ENCODE measurements around the gene GBP5.
"Not testable (repeated sequence)": the region's sequence is repeated elsewhere in the genome, so short reads cannot be mapped to it uniquely, and the experiment has no call there.

GBP5 gene

GRCh38 chr1:89260042-89260441, 12.6 kb downstream of the GBP5 start:
- H3K4ac ChIP-seq (ENCODE audit: low read depth, low read length) = peak overlapping the region; percentile 49
- H3K36me3 ChIP-seq (ENCODE audit: control insufficient read depth, insufficient read depth, low read length) = no peaks in the 10 kb centered on the region
- peak; percentile 66 for DNase-seq
- no peak overlapping the region for H4K8ac ChIP-seq (ENCODE audit: low read depth, low read length)
- no peaks in the 10 kb centered on the region for H3K27me3 ChIP-seq (ENCODE audit: insufficient read depth, low read length, poor library complexity)
- H3K79me1 ChIP-seq (ENCODE audit: low read length) = no peaks in the 10 kb centered on the region
- H2BK120ac ChIP-seq (ENCODE audit: low read depth, low read length) = no peak overlapping the region
- H3K4me1 ChIP-seq (ENCODE audit: control insufficient read depth, low read depth, low read length) = peaks cover 16% of the 10 kb centered on the region
- H3K79me2 ChIP-seq (ENCODE audit: control insufficient read depth, insufficient read depth, low read length) = no peaks in the 10 kb centered on the region
- no peak overlapping the region for H3K4me3 ChIP-seq (ENCODE audit: low read length)
- H2BK15ac ChIP-seq (replicated peaks; ENCODE audit: low read depth) = no peak overlapping the region
- H2AK5ac ChIP-seq (ENCODE audit: low read length) = no peak overlapping the region
- no peak overlapping the region for H2BK5ac ChIP-seq (ENCODE audit: low read length)
- no peak overlapping the region for H3K23ac ChIP-seq (ENCODE audit: low read length)
- H3K4me2 ChIP-seq (ENCODE audit: low read length) = no peak overlapping the region
- peak overlapping the region; percentile 56 for H3K18ac ChIP-seq (ENCODE audit: low read length)
- no peak overlapping the region for H3K9ac ChIP-seq (ENCODE audit: low read length)
- no peak overlapping the region for H4K5ac ChIP-seq (ENCODE audit: low read length)
- H3K56ac ChIP-seq (ENCODE audit: low read length) = no peak overlapping the region
- no peak overlapping the region for H3K27ac ChIP-seq (ENCODE audit: low read depth, low read length)
- WGBS (ENCODE audit: extremely low coverage, insufficient coverage, low lambda C conversion rate) = no CpG with 5 or more reads among the region's 4 CpGs

GRCh38 chr1:89259283-89259971, 13.2 kb downstream of the GBP5 start:
- peak overlapping the region; percentile 56 for H3K18ac ChIP-seq (ENCODE audit: low read length)
- no peak overlapping the region for H3K4me3 ChIP-seq (ENCODE audit: low read length)
- H3K56ac ChIP-seq (ENCODE audit: low read length) = no peak overlapping the region
- no peak overlapping the region for H2BK5ac ChIP-seq (ENCODE audit: low read length)
- no peak overlapping the region for H4K8ac ChIP-seq (ENCODE audit: low read depth, low read length)
- H3K23ac ChIP-seq (ENCODE audit: low read length) = no peak overlapping the region
- H3K9ac ChIP-seq (ENCODE audit: low read length) = no peak overlapping the region
- peak; percentile 3 for DNase-seq
- H3K4ac ChIP-seq (ENCODE audit: low read depth, low read length) = peak overlapping the region; percentile 49
- no peaks in the 10 kb centered on the region for H3K79me1 ChIP-seq (ENCODE audit: low read length)
- no peak overlapping the region for H3K27ac ChIP-seq (ENCODE audit: low read depth, low read length)
- no peak overlapping the region for H4K5ac ChIP-seq (ENCODE audit: low read length)
- peaks cover 16% of the 10 kb centered on the region for H3K4me1 ChIP-seq (ENCODE audit: control insufficient read depth, low read depth, low read length)
- H2BK15ac ChIP-seq (replicated peaks; ENCODE audit: low read depth) = no peak overlapping the region
- WGBS (ENCODE audit: extremely low coverage, insufficient coverage, low lambda C conversion rate) = no CpG with 5 or more reads among the region's 11 CpGs
- H3K36me3 ChIP-seq (ENCODE audit: control insufficient read depth, insufficient read depth, low read length) = no peaks in the 10 kb centered on the region
- H2BK120ac ChIP-seq (ENCODE audit: low read depth, low read length) = no peak overlapping the region
- no peak overlapping the region for H3K4me2 ChIP-seq (ENCODE audit: low read length)
- H3K79me2 ChIP-seq (ENCODE audit: control insufficient read depth, insufficient read depth, low read length) = no peaks in the 10 kb centered on the region
- no peaks in the 10 kb centered on the region for H3K27me3 ChIP-seq (ENCODE audit: insufficient read depth, low read length, poor library complexity)
- H2AK5ac ChIP-seq (ENCODE audit: low read length) = no peak overlapping the region

GRCh38 chr1:89257041-89257440, 15.6 kb downstream of the GBP5 start:
- Histone ChIP-seq H2BK120ac (ENCODE audit: low read depth, low read length) (no peak overlapping the region), H2BK15ac (replicated peaks; ENCODE audit: low read depth) (no peak overlapping the region), H3K36me3 (ENCODE audit: control insufficient read depth, insufficient read depth, low read length) (no peaks in the 10 kb centered on the region), H3K56ac (ENCODE audit: low read length) (no peak overlapping the region), H3K18ac (ENCODE audit: low read length) (no peak overlapping the region), H4K5ac (ENCODE audit: low read length) (no peak overlapping the region), H3K4me2 (ENCODE audit: low read length) (no peak overlapping the region), H3K23ac (ENCODE audit: low read length) (no peak overlapping the region), H3K27me3 (ENCODE audit: insufficient read depth, low read length, poor library complexity) (no peaks in the 10 kb centered on the region), H3K4me1 (ENCODE audit: control insufficient read depth, low read depth, low read length) (peaks cover 9% of the 10 kb centered on the region), H3K79me2 (ENCODE audit: control insufficient read depth, insufficient read depth, low read length) (no peaks in the 10 kb centered on the region), H3K9ac (ENCODE audit: low read length) (no peak overlapping the region), H2AK5ac (ENCODE audit: low read length) (no peak overlapping the region), H4K8ac (ENCODE audit: low read depth, low read length) (no peak overlapping the region), H3K4ac (ENCODE audit: low read depth, low read length) (no peak overlapping the region), H2BK5ac (ENCODE audit: low read length) (no peak overlapping the region), H3K79me1 (ENCODE audit: low read length) (no peaks in the 10 kb centered on the region), H3K27ac (ENCODE audit: low read depth, low read length) (no peak overlapping the region), H3K4me3 (ENCODE audit: low read length) (no peak overlapping the region)
- DNase-seq = no peak
- no CpG with 5 or more reads among the region's 2 CpGs for WGBS (ENCODE audit: extremely low coverage, insufficient coverage, low lambda C conversion rate)

- WGBS (ENCODE audit: extremely low coverage, insufficient coverage, low lambda C conversion rate) = no CpG with 5 or more reads among the region's 8 CpGs
- not testable (repeated sequence) for H3K4me3 ChIP-seq (ENCODE audit: low read length); H3K79me1 ChIP-seq (ENCODE audit: low read length); H3K23ac ChIP-seq (ENCODE audit: low read length); H4K5ac ChIP-seq (ENCODE audit: low read length); H3K79me2 ChIP-seq (ENCODE audit: control insufficient read depth, insufficient read depth, low read length); H3K27ac ChIP-seq (ENCODE audit: low read depth, low read length); H2BK5ac ChIP-seq (ENCODE audit: low read length); H3K4me2 ChIP-seq (ENCODE audit: low read length); H3K56ac ChIP-seq (ENCODE audit: low read length); DNase-seq; H3K4ac ChIP-seq (ENCODE audit: low read depth, low read length); H3K18ac ChIP-seq (ENCODE audit: low read length); H4K8ac ChIP-seq (ENCODE audit: low read depth, low read length); H3K9ac ChIP-seq (ENCODE audit: low read length); H2AK5ac ChIP-seq (ENCODE audit: low read length); H3K27me3 ChIP-seq (ENCODE audit: insufficient read depth, low read length, poor library complexity); H3K4me1 ChIP-seq (ENCODE audit: control insufficient read depth, low read depth, low read length); H3K36me3 ChIP-seq (ENCODE audit: control insufficient read depth, insufficient read depth, low read length); H2BK15ac ChIP-seq (replicated peaks; ENCODE audit: low read depth); H2BK120ac ChIP-seq (ENCODE audit: low read depth, low read length)
Observed at GRCh38 chr1:89255581-89255980, 17.1 kb downstream of the GBP5 start.

- no peak overlapping the region for H3K18ac ChIP-seq (ENCODE audit: low read length)
- no CpG with 5 or more reads among the region's 4 CpGs for WGBS (ENCODE audit: extremely low coverage, insufficient coverage, low lambda C conversion rate)
- no peaks in the 10 kb centered on the region for H3K4me1 ChIP-seq (ENCODE audit: control insufficient read depth, low read depth, low read length)
- no peak overlapping the region for H3K4me3 ChIP-seq (ENCODE audit: low read length)
- no peak overlapping the region for H2BK120ac ChIP-seq (ENCODE audit: low read depth, low read length)
- H3K23ac ChIP-seq (ENCODE audit: low read length) = no peak overlapping the region
- no peak overlapping the region for H3K56ac ChIP-seq (ENCODE audit: low read length)
- no peaks in the 10 kb centered on the region for H3K79me1 ChIP-seq (ENCODE audit: low read length)
- no peak overlapping the region for H4K5ac ChIP-seq (ENCODE audit: low read length)
- no peak for DNase-seq
- no peak overlapping the region for H3K27ac ChIP-seq (ENCODE audit: low read depth, low read length)
- no peaks in the 10 kb centered on the region for H3K27me3 ChIP-seq (ENCODE audit: insufficient read depth, low read length, poor library complexity)
- no peak overlapping the region for H3K4ac ChIP-seq (ENCODE audit: low read depth, low read length)
- no peaks in the 10 kb centered on the region for H3K79me2 ChIP-seq (ENCODE audit: control insufficient read depth, insufficient read depth, low read length)
- no peak overlapping the region for H3K4me2 ChIP-seq (ENCODE audit: low read length)
- H3K9ac ChIP-seq (ENCODE audit: low read length) = no peak overlapping the region
- H2BK5ac ChIP-seq (ENCODE audit: low read length) = no peak overlapping the region
- H3K36me3 ChIP-seq (ENCODE audit: control insufficient read depth, insufficient read depth, low read length) = no peaks in the 10 kb centered on the region
- H2AK5ac ChIP-seq (ENCODE audit: low read length) = no peak overlapping the region
- no peak overlapping the region for H2BK15ac ChIP-seq (replicated peaks; ENCODE audit: low read depth)
- no peak overlapping the region for H4K8ac ChIP-seq (ENCODE audit: low read depth, low read length)
Observed at GRCh38 chr1:89254658-89255287, 17.9 kb downstream of the GBP5 start.

Data from mesendoderm (in vitro differentiated cells).